GM12873 (cell line): Measurements from ENCODE around the gene ACYP1.

ENCODE experiments used
- CTCF ChIP-seq: IDR thresholded peaks from 2 replicates; pipeline ENCODE4 v1.5.1; 2012; ENCODE audit warnings: low read depth, mild to moderate bottlenecking, moderate library complexity, low read length, control low read depth; ENCODE audit not compliant: insufficient read depth; ENCODE audit errors: missing control alignments

ACYP1 gene

GRCh38 chr14:75095690-75096089, 31.9 kb upstream of the ACYP1 start:
- no peak for TF ChIP-seq CTCF

- no peak for TF ChIP-seq CTCF
These were observed 31.1 kb upstream of the ACYP1 start for GRCh38 chr14:75094896-75095295.

GRCh38 chr14:75092698-75093097, 28.9 kb upstream of the ACYP1 start:
- no peak for TF ChIP-seq CTCF

GRCh38 chr14:75091251-75091650, 27.4 kb upstream of the ACYP1 start:
- no peak for TF ChIP-seq CTCF

- TF ChIP-seq CTCF: no peak
These were observed 26.5 kb upstream of the ACYP1 start for GRCh38 chr14:75090353-75090752.

- peak; percentile 73 for TF ChIP-seq CTCF
These were observed 24.9 kb upstream of the ACYP1 start for GRCh38 chr14:75088566-75089373.

- no peak for TF ChIP-seq CTCF
These were observed 24.3 kb upstream of the ACYP1 start for GRCh38 chr14:75088153-75088552.

- TF ChIP-seq CTCF: no peak
These were observed 20.7 kb upstream of the ACYP1 start for GRCh38 chr14:75084513-75084912.
